Endothelial cell of umbilical vein (primary cell): ENCODE measurements around the gene PELI2. TPM values are rescaled to one million over a fixed set of nuclear protein-coding genes. Genes with fewer than 3 reads are reported as not detected.

Source experiments
- BruUV-seq: library from RNA; stranded (reverse); fragments of 400-500 nt; replicated peaks from 2 replicates; lab custom pipeline; 2021; lab: Mats Ljungman, UMichigan
- CTCF ChIA-PET: fragments of 300-600, 350-600 bp; sonication (Branson Sonifier 250); formaldehyde crosslinking; loops from one replicate; lab custom pipeline; 2021; ENCODE audit warnings: antibody characterized with exemption, inconsistent platforms; lab: Charles Lee
- POLR2A ChIA-PET: fragments of 300-600, 350-600 bp; sonication (Branson Sonifier 250); formaldehyde crosslinking; loops from one replicate; lab custom pipeline; 2021; ENCODE audit warnings: antibody characterized with exemption, inconsistent platforms; lab: Charles Lee
- DNase-seq: peaks from one replicate; pipeline ENCODE4 v3.0.0-alpha.2; 2011; ENCODE audit warnings: low read depth, low spot score
- FAIRE-seq: peaks from 2 replicates; lab custom pipeline; 2011; peaks lifted over from hg19 to GRCh38; lab: Jason Lieb, UNC
- H2AFZ ChIP-seq: 2 replicates; pipeline ENCODE4 v1.6.0; 2012; ENCODE audit warnings: low read depth, low read length, control low read depth, inconsistent platforms
- H3K27ac ChIP-seq: 2 replicates; pipeline ENCODE4 v1.5.1; 2011; ENCODE audit warnings: low read depth, mild to moderate bottlenecking, control low read depth, low read length, moderate library complexity; ENCODE audit not compliant: insufficient read depth
- H3K27me3 ChIP-seq, 2 experiments: 2 replicates each; pipeline versions ENCODE4 v1.6.0 to v1.6.1; 2011; ENCODE audit warnings: low read length in 2 of 2, mixed read lengths in 1 of 2; ENCODE audit not compliant: control insufficient read depth in 2 of 2, insufficient read depth in 2 of 2
- H3K36me3 ChIP-seq, 2 experiments: 2 replicates in 1 of 2; 3 replicates in 1 of 2; pipeline ENCODE4 v1.5.1; 2011; ENCODE audit warnings: low read length in 2 of 2, mild to moderate bottlenecking in 1 of 2, moderate library complexity in 1 of 2; ENCODE audit not compliant: control insufficient read depth in 2 of 2, insufficient read depth in 2 of 2; ENCODE audit errors: extremely low read depth in 1 of 2
- H3K4me1 ChIP-seq: 3 replicates; pipeline ENCODE4 v1.5.1; 2011; ENCODE audit warnings: mild to moderate bottlenecking, low read length; ENCODE audit not compliant: control insufficient read depth, insufficient read depth; ENCODE audit errors: extremely low read depth
- H3K4me2 ChIP-seq: 2 replicates; pipeline ENCODE4 v1.6.1; 2011; ENCODE audit warnings: low read length, control low read depth, mixed read lengths; ENCODE audit not compliant: insufficient read depth
- H3K4me3 ChIP-seq, 3 experiments: fragments of 200-600 bp in 1 of 3; sonication (generic), shearing (Covaris generic) in 1 of 3; replicated peaks in 1 of 3; 2 replicates each; pipeline ENCODE4 v1.5.1; 2011 to 2016; ENCODE audit warnings: control low read depth in 3 of 3, low read length in 3 of 3, mild to moderate bottlenecking in 2 of 3, inconsistent platforms in 1 of 3, low read depth in 1 of 3, moderate library complexity in 1 of 3; ENCODE audit not compliant: insufficient read depth in 1 of 3
- H3K79me2 ChIP-seq: 2 replicates; pipeline ENCODE4 v1.6.0; 2012; ENCODE audit warnings: low read length, inconsistent platforms; ENCODE audit not compliant: control insufficient read depth, insufficient read depth
- H3K9ac ChIP-seq: replicated peaks from 2 replicates; pipeline ENCODE3; 2011; ENCODE audit warnings: low read length, control low read depth; ENCODE audit not compliant: insufficient read depth; ENCODE audit errors: extremely low read depth
- H3K9me1 ChIP-seq: replicated peaks from 3 replicates; pipeline ENCODE4 v1.6.0; 2011; ENCODE audit warnings: mild to moderate bottlenecking, low read length; ENCODE audit not compliant: control insufficient read depth, insufficient read depth; ENCODE audit errors: extremely low read depth
- H3K9me3 ChIP-seq: replicated peaks from 2 replicates; pipeline ENCODE4 v1.5.1; 2012; ENCODE audit warnings: low read length, inconsistent platforms; ENCODE audit not compliant: control insufficient read depth, insufficient read depth
- H4K20me1 ChIP-seq: replicated peaks from 2 replicates; pipeline ENCODE3; 2011; ENCODE audit warnings: mild to moderate bottlenecking, low read length; ENCODE audit not compliant: control insufficient read depth, insufficient read depth; ENCODE audit errors: extremely low read depth
- CTCF ChIP-seq, 2 donors: IDR thresholded peaks; 1 replicate in 1 of 2; 2 replicates in 1 of 2; pipeline ENCODE4 v1.5.1; 2011; ENCODE audit warnings: low read length in 2 of 2, mild to moderate bottlenecking in 2 of 2, moderate library complexity in 2 of 2, control low read depth in 1 of 2, inconsistent platforms in 1 of 2, low read depth in 1 of 2; ENCODE audit not compliant: insufficient read depth in 1 of 2; ENCODE audit errors: extremely low read depth in 1 of 2
- EZH2 ChIP-seq: IDR thresholded peaks from 2 replicates; pipeline ENCODE4 v1.6.1; 2012; ENCODE audit warnings: borderline replicate concordance, low read depth, mild to moderate bottlenecking, moderate library complexity, low read length, inconsistent platforms; ENCODE audit not compliant: severe bottlenecking
- FOS ChIP-seq: IDR thresholded peaks from 2 replicates; pipeline ENCODE4 v1.6.1; 2011; ENCODE audit warnings: mild to moderate bottlenecking, low read length, moderate library complexity, borderline replicate concordance; ENCODE audit not compliant: insufficient read depth
- GATA2 ChIP-seq: IDR thresholded peaks from 2 replicates; pipeline ENCODE4 v1.7.0; 2011; ENCODE audit warnings: low read depth, mild to moderate bottlenecking, moderate library complexity, mixed read lengths, low read length; ENCODE audit not compliant: insufficient read length, insufficient read depth
- JUN ChIP-seq: IDR thresholded peaks from 2 replicates; pipeline ENCODE4 v1.6.1; 2011; ENCODE audit warnings: borderline replicate concordance, low read depth; ENCODE audit not compliant: insufficient read length, insufficient read depth
- MAX ChIP-seq: IDR thresholded peaks from 2 replicates; pipeline ENCODE4 v1.6.1; 2011; ENCODE audit not compliant: insufficient read depth, insufficient read length
- MYC ChIP-seq: IDR thresholded peaks from one replicate; pipeline ENCODE4 v1.6.1; 2011; ENCODE audit warnings: mild to moderate bottlenecking, low read depth, low read length
- POLR2A ChIP-seq: IDR thresholded peaks from 2 replicates; pipeline ENCODE4 v1.6.1; 2012; ENCODE audit warnings: low read depth, mild to moderate bottlenecking, control low read depth, low read length
- POLR2AphosphoS5 ChIP-seq: IDR thresholded peaks from 2 replicates; pipeline ENCODE4 v1.6.1; 2012; ENCODE audit warnings: low read depth, mild to moderate bottlenecking, control low read depth, low read length, moderate library complexity; ENCODE audit not compliant: insufficient read depth
- dilution Hi-C: fragments of 300-500 bp; cut with MboI; formaldehyde crosslinking; loops from one replicate; pipeline ENCODE4 v1.15.0; 2019; ENCODE audit warnings: low sequenced_read_pairs; ENCODE audit not compliant: extremely low pct_ligation_motif_present
- intact Hi-C: fragments of 100-400 bp; cut with micrococcal nuclease; formaldehyde crosslinking; loops from one replicate; pipeline ENCODE4 v1.10.0; 2022
- polyA plus RNA-seq, 4 experiments: library from polyadenylated mRNA; depleted of rRNA in 3 of 4; stranded (reverse) in 3 of 4; unstranded in 1 of 4; fragments of >200 nt; gene quantifications; 2 replicates each; pipeline versions ENCODE4 v1.2.1 to v1.2.3, GENCODE V29; 2011 to 2012; ENCODE audit warnings: missing spikeins in 1 of 4
- total RNA-seq: library from RNA; stranded (reverse); gene quantifications from 2 replicates; pipeline ENCODE4 v1.2.3, GENCODE V29; 2021

Gene PELI2
- total and polyA plus RNA-seq, 2 donors (not counting 3 experiments of a cell fraction or from before 2014, with no cell fraction given) = 11.5 to 13.0 TPM

- Histone ChIP-seq H3K79me2 (no peaks in the 10 kb centered on the region), H3K9me3 (no peaks in the 10 kb centered on the region), H3K27me3 (peaks cover 0 to 1% of the 10 kb centered on the region in 2 experiments), H3K36me3 (no peaks in the 10 kb centered on the region), H2AFZ (no peak overlapping the region), H3K9me1 (no peaks in the 10 kb centered on the region), H4K20me1 (no peaks in the 10 kb centered on the region), H3K4me3 (no peak overlapping the region), H3K9ac (no peak overlapping the region), H3K27ac (no peak overlapping the region), H3K4me1 (no peaks in the 10 kb centered on the region), H3K4me2 (no peak overlapping the region)
- ChIA-PET CTCF (no interaction called here), POLR2A (no interaction called here)
- FAIRE-seq = no peak
- TF ChIP-seq CTCF (IDR thresholded peaks at IDR 0.05; ENCODE audit: extremely low read depth in 1 of 2, insufficient read depth in 1 of 2, low read depth in 1 of 2, low read length in 2 of 2) (no peak), POLR2AphosphoS5 (no peak), JUN (no peak), POLR2A (no peak), GATA2 (no peak), EZH2 (no peak), MYC (no peak), MAX (no peak), FOS (no peak)
- BruUV-seq = no TSS peak
- intact Hi-C loops = no loop called here
- dilution Hi-C loops = no loop called here
- DNase-seq = no peak
Measured at GRCh38 chr14:56321861-56322260, 203.7 kb downstream of the PELI2 start.
